Colonic mucosa (tissue), 4 donors: ENCODE results near the gene SPRYD3. TPM values are rescaled to one million over a fixed set of nuclear protein-coding genes. Genes with fewer than 3 reads are reported as not detected.
A peak's percentile ranks its signal among the peaks of the same experiment; 100 is the strongest.

Experiments
- DNase-seq: peaks from one replicate; pipeline ENCODE4 v3.0.0-alpha.2; 2020
- H3K27ac ChIP-seq: fragments of 200-600 bp; one replicate; pipeline ENCODE4 v1.8.0; 2021
- H3K27me3 ChIP-seq: fragments of 200-600 bp; one replicate; pipeline ENCODE4 v1.8.0; 2021
- H3K36me3 ChIP-seq: fragments of 200-600 bp; one replicate; pipeline ENCODE4 v1.8.0; 2021
- H3K4me1 ChIP-seq: fragments of 200-600 bp; one replicate; pipeline ENCODE4 v1.8.0; 2021; ENCODE audit warnings: mild to moderate bottlenecking
- H3K4me3 ChIP-seq: fragments of 200-600 bp; one replicate; pipeline ENCODE4 v1.8.0; 2021
- H3K9ac ChIP-seq, 2 donors: one replicate each; pipeline ENCODE4 v1.7.0; 2013; ENCODE audit warnings: control low read depth in 2 of 2, low read depth in 2 of 2, low read length in 2 of 2
- H3K9me3 ChIP-seq: fragments of 200-600 bp; one replicate; pipeline ENCODE4 v1.8.0; 2021
- CTCF ChIP-seq: fragments of 200-600 bp; IDR thresholded peaks from one replicate; pipeline ENCODE4 v1.8.0; 2022; ENCODE audit warnings: antibody characterized with exemption, mild to moderate bottlenecking
- intact Hi-C: fragments of 100-400 bp; cut with DNase I; formaldehyde crosslinking; loops from one replicate; pipeline ENCODE4 v1.14.1; 2022
- total RNA-seq, 2 donors: library from RNA; stranded (reverse); fragmentation: NEBNext Ultra II Directional in 1 of 2; extraction: Animal tissue kit (Norgen Biotek cat#: 25700) in 1 of 2; gene quantifications; one replicate each; pipeline ENCODE4 v1.2.1, GENCODE V29; 2021
- donor health status: healthy.
- donor health status: DM: no; HTN: no; CAD: no.
- donor health status: DM: no; HTN: no; CAD: no.

The SPRYD3 gene
- total RNA-seq, 2 donors from 2014 or later = 32.5 to 35.0 TPM

DNA sequence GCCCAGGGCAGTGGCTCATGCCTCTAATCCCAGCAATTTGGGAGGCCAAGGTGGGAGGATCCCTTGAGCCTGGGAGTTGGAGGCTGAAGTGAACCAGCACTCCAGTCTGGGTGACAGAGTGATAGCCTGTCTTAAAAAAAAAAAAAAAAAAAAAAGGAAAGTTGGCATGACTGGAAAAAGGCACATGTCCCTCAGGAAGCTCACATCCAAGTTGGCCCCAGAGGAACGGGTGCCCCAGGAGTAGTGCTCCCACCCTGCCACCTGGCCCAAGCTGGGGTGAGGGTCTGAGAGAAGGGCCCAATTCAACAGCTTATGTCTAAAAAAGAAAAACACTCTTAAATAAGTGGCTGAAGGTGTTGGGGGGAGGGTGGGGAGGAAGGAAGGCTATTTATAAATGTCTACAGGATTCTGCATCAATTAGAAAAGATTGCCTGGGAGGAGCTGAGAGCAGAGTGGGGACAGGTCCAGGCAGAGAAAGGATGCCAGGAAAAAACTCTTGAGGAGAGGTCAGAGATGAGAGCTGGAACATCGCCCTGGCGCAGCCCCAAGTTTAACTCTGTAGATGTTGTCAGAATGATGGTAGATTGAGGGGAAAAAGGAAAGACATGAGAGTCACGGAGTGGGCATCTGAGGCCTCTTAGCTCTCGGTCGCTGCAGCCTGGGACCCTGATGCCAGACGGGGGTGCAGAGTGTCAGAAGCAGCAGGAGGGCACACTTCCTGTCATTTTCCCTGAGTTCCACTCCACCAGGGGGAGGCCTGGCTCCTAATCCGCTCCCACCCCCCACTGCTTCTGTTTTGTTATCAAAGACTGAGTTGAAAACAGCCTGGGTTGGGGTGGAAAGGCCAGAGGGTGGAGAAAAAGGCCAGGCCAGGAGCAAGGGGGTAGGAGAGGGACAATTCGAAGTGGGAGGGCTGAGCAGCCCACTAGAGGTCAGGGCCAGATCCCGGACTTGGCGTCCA lies 7.3 kb downstream of the SPRYD3 start:
- no peaks in the 10 kb centered on the region for H3K27me3 ChIP-seq
- no peak overlapping the region for H3K4me3 ChIP-seq
- H3K4me1 ChIP-seq = no peaks in the 10 kb centered on the region
- no peak overlapping the region for H3K9ac ChIP-seq
- no peak for DNase-seq
- peak overlapping the region; percentile 52 for H3K27ac ChIP-seq
- intact Hi-C loops = no loop called here
- H3K36me3 ChIP-seq = peaks cover 9% of the 10 kb centered on the region
- TF ChIP-seq CTCF = no peak
- no peaks in the 10 kb centered on the region for H3K9me3 ChIP-seq

DNA sequence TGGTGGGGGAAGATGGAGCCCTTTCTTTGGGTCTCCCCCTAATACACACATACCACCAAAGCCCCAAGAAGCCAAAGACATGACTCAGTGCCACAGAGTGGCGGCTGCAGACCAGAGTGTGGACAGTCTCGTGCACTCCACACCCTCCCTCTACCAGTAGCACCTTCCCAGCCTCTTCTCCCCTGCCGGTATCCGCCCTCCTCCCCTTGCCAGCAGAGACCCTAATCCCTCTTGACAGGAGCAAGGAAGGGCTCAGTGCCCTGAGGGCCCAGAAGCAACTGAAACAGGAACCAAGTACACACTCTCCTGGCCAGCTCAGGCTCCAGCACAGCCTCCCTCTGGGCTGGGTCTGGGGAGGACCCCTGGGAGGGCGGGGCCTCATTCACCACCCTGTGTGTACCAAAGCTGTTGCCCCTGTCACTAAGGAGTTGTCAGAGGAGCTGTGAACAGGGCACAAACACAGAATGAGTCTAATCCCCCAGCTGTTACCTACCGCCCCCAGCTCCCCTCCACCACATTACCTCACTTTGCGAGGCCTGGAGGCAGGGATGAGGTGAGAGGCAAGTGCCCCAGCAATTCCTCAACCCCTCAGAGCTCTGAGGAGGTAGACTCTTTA lies 8.2 kb downstream of the SPRYD3 start:
- peaks cover 9% of the 10 kb centered on the region for H3K36me3 ChIP-seq
- no peaks in the 10 kb centered on the region for H3K9me3 ChIP-seq
- intact Hi-C loops = no loop called here
- no peaks in the 10 kb centered on the region for H3K4me1 ChIP-seq
- DNase-seq = no peak
- no peak overlapping the region for H3K27ac ChIP-seq
- no peak overlapping the region for H3K4me3 ChIP-seq
- no peak for TF ChIP-seq CTCF
- no peak overlapping the region for H3K9ac ChIP-seq
- H3K27me3 ChIP-seq = no peaks in the 10 kb centered on the region

- no peak overlapping the region for H3K9ac ChIP-seq
- intact Hi-C loops = loop anchor here (5.0 kb wide), 1 partner anchor 127 kb away; no protein-coding TSS in a partner anchor
- H3K27ac ChIP-seq = no peak overlapping the region
- no peaks in the 10 kb centered on the region for H3K9me3 ChIP-seq
- no peak overlapping the region for H3K4me3 ChIP-seq
- TF ChIP-seq CTCF = no peak
- DNase-seq = peak; percentile 24
- H3K27me3 ChIP-seq = no peaks in the 10 kb centered on the region
- peaks cover 6% of the 10 kb centered on the region for H3K36me3 ChIP-seq
- H3K4me1 ChIP-seq = no peaks in the 10 kb centered on the region
Observed at GRCh38 chr12:53069621-53070410, 9.4 kb downstream of the SPRYD3 start.

GRCh38 chr12:53068811-53069585 lies 10.2 kb downstream of the SPRYD3 start:
- Histone ChIP-seq H3K4me3 (no peak overlapping the region), H3K36me3 (no peaks in the 10 kb centered on the region), H3K4me1 (no peaks in the 10 kb centered on the region), H3K27me3 (no peaks in the 10 kb centered on the region), H3K9me3 (no peaks in the 10 kb centered on the region), H3K27ac (no peak overlapping the region), H3K9ac (no peak overlapping the region)
- intact Hi-C loops = loop anchor here (5.0 kb wide), 1 partner anchor 128 kb away; no protein-coding TSS in a partner anchor
- DNase-seq = no peak
- TF ChIP-seq CTCF = no peak
